H1 (cell line): Measurements from ENCODE around the gene CCNK. TPM values are rescaled to one million over a fixed set of nuclear protein-coding genes. Genes with fewer than 3 reads are reported as not detected.

Source experiments
- CTCF ChIA-PET: fragments of 300-600 bp; sonication (Branson Sonifier 250); formaldehyde crosslinking; loops from one replicate; lab custom pipeline; 2021; ENCODE audit not compliant: partially characterized antibody; lab: Charles Lee
- POLR2A ChIA-PET: fragments of 300-600 bp; sonication (Branson Sonifier 250); formaldehyde crosslinking; loops from one replicate; lab custom pipeline; 2021; ENCODE audit warnings: inconsistent platforms; ENCODE audit not compliant: partially characterized antibody; lab: Charles Lee
- DNase-seq, 2 experiments: peaks; one replicate each; pipeline versions ENCODE4 v3.0.0 to v3.0.0-alpha.2; 2010 to 2022; ENCODE audit warnings: low spot score in 2 of 2, low read depth in 1 of 2, mixed read lengths in 1 of 2
- FAIRE-seq: peaks from 2 replicates; lab custom pipeline; 2011; peaks lifted over from hg19 to GRCh38; lab: Jason Lieb, UNC
- H2AFZ ChIP-seq: 2 replicates; pipeline ENCODE4 v1.8.1; 2012; ENCODE audit warnings: low read length, inconsistent platforms
- H2AK5ac ChIP-seq: 2 replicates; pipeline ENCODE4 v1.6.1; 2013; ENCODE audit warnings: low read depth, low read length
- H2BK120ac ChIP-seq: replicated peaks from 2 replicates; pipeline ENCODE3; 2013; ENCODE audit warnings: low read depth, low read length, inconsistent platforms
- H2BK12ac ChIP-seq: 2 replicates; pipeline ENCODE4 v1.6.1; 2013; ENCODE audit warnings: low read depth, low read length
- H2BK15ac ChIP-seq: 2 replicates; pipeline ENCODE4 v1.6.1; 2013; ENCODE audit warnings: low read length
- H2BK20ac ChIP-seq: 2 replicates; pipeline ENCODE4 v1.6.1; 2013; ENCODE audit warnings: low read length
- H2BK5ac ChIP-seq: 2 replicates; pipeline ENCODE4 v1.6.1; 2013; ENCODE audit warnings: low read depth, low read length
- H3K14ac ChIP-seq: 2 replicates; pipeline ENCODE4 v1.6.1; 2013; ENCODE audit warnings: inconsistent platforms; ENCODE audit not compliant: insufficient read length
- H3K18ac ChIP-seq: 2 replicates; pipeline ENCODE4 v1.6.1; 2013; ENCODE audit warnings: low read length; ENCODE audit errors: extremely low read depth
- H3K23ac ChIP-seq: 2 replicates; pipeline ENCODE4 v1.6.1; 2013; ENCODE audit warnings: inconsistent platforms; ENCODE audit not compliant: insufficient read length
- H3K23me2 ChIP-seq: 2 replicates; pipeline ENCODE4 v1.6.1; 2013; ENCODE audit warnings: low read depth, low read length
- H3K27ac ChIP-seq: 2 replicates; pipeline ENCODE4 v1.6.1; 2011; ENCODE audit warnings: low read depth, low read length, inconsistent platforms
- H3K27me3 ChIP-seq, 4 experiments: replicated peaks in 1 of 4; 1 replicate in 1 of 4; 2 replicates in 3 of 4; pipeline versions ENCODE4 v1.6.1 to v1.8.1; 2011 to 2013; ENCODE audit warnings: low read length in 3 of 4, mild to moderate bottlenecking in 3 of 4, inconsistent platforms in 2 of 4, mixed read lengths in 2 of 4, moderate library complexity in 1 of 4; ENCODE audit not compliant: control insufficient read depth in 3 of 4, insufficient read depth in 3 of 4; ENCODE audit errors: extremely low read depth in 1 of 4
- H3K36me3 ChIP-seq, 4 experiments: 2 replicates each; pipeline versions ENCODE4 v1.6.1 to v1.8.1; 2011 to 2013; ENCODE audit warnings: mild to moderate bottlenecking in 4 of 4, low read length in 3 of 4, moderate library complexity in 2 of 4, control low read depth in 1 of 4, inconsistent platforms in 1 of 4; ENCODE audit not compliant: insufficient read depth in 4 of 4, control insufficient read depth in 2 of 4
- H3K4ac ChIP-seq: replicated peaks from 2 replicates; pipeline ENCODE3; 2013; ENCODE audit warnings: low read length, low read depth, mixed read lengths, inconsistent platforms; ENCODE audit not compliant: insufficient read length
- H3K4me1 ChIP-seq, 4 experiments: replicated peaks in 1 of 4; 1 replicate in 1 of 4; 2 replicates in 3 of 4; pipeline versions ENCODE4 v1.6.1 to v1.8.1; 2011 to 2013; ENCODE audit warnings: low read length in 3 of 4, inconsistent platforms in 2 of 4, mixed read lengths in 1 of 4; ENCODE audit not compliant: insufficient read depth in 4 of 4, control insufficient read depth in 3 of 4
- H3K4me2 ChIP-seq, 2 experiments: 2 replicates each; pipeline versions ENCODE4 v1.6.1 to v1.8.1; 2011 to 2013; ENCODE audit warnings: low read depth in 2 of 2, low read length in 2 of 2, control low read depth in 1 of 2, inconsistent platforms in 1 of 2, mild to moderate bottlenecking in 1 of 2; ENCODE audit not compliant: insufficient read depth in 1 of 2
- H3K4me3 ChIP-seq, 4 experiments: fragments of 200-600, 300-600 bp in 1 of 4; sonication (generic), shearing (Covaris generic), sonication (Bioruptor Twin) in 1 of 4; 2 replicates each; pipeline versions ENCODE4 v1.5.1 to v1.8.1; 2011 to 2016; ENCODE audit warnings: low read length in 4 of 4, low read depth in 3 of 4, control low read depth in 2 of 4, inconsistent platforms in 2 of 4, mild to moderate bottlenecking in 2 of 4, mixed read lengths in 1 of 4, moderate library complexity in 1 of 4; ENCODE audit not compliant: insufficient read depth in 2 of 4; ENCODE audit errors: extremely low read depth in 1 of 4
- H3K56ac ChIP-seq: replicated peaks from 2 replicates; pipeline ENCODE3; 2013; ENCODE audit warnings: low read depth, mild to moderate bottlenecking, mixed read lengths, low read length, inconsistent platforms; ENCODE audit not compliant: insufficient read length
- H3K79me1 ChIP-seq: 2 replicates; pipeline ENCODE4 v1.6.1; 2013; ENCODE audit warnings: low read depth, low read length, control low read depth
- H3K79me2 ChIP-seq, 2 experiments: 2 replicates each; pipeline versions ENCODE4 v1.6.1 to v1.8.1; 2012 to 2013; ENCODE audit warnings: low read length in 2 of 2, mild to moderate bottlenecking in 2 of 2, inconsistent platforms in 1 of 2; ENCODE audit not compliant: insufficient read depth in 2 of 2, control insufficient read depth in 1 of 2
- H3K9ac ChIP-seq, 4 experiments: replicated peaks in 1 of 4; 1 replicate in 1 of 4; 2 replicates in 3 of 4; pipeline versions ENCODE4 v1.6.1 to v1.8.1; 2011 to 2013; ENCODE audit warnings: low read depth in 3 of 4, low read length in 3 of 4, control low read depth in 2 of 4, mild to moderate bottlenecking in 2 of 4, moderate library complexity in 2 of 4, inconsistent platforms in 1 of 4; ENCODE audit errors: extremely low read depth in 1 of 4
- H3K9me3 ChIP-seq, 2 experiments: 2 replicates each; pipeline versions ENCODE4 v1.6.1 to v1.8.1; 2012 to 2013; ENCODE audit warnings: mild to moderate bottlenecking in 2 of 2, moderate library complexity in 2 of 2, control low read depth in 1 of 2, inconsistent platforms in 1 of 2, low read depth in 1 of 2, low read length in 1 of 2, mixed read lengths in 1 of 2; ENCODE audit not compliant: insufficient read depth in 2 of 2
- H4K20me1 ChIP-seq, 2 experiments: replicated peaks in 1 of 2; 2 replicates each; pipeline versions ENCODE3 to v1.8.1; 2011 to 2013; ENCODE audit warnings: inconsistent platforms in 2 of 2, low read length in 2 of 2, mild to moderate bottlenecking in 1 of 2; ENCODE audit not compliant: insufficient read depth in 2 of 2, control insufficient read depth in 1 of 2
- H4K5ac ChIP-seq: 2 replicates; pipeline ENCODE4 v1.6.1; 2013; ENCODE audit warnings: low read length, low read depth, mixed read lengths, inconsistent platforms; ENCODE audit not compliant: insufficient read length
- H4K8ac ChIP-seq: 2 replicates; pipeline ENCODE4 v1.8.0; 2013; ENCODE audit warnings: mild to moderate bottlenecking, moderate library complexity, low read length, inconsistent platforms; ENCODE audit not compliant: insufficient read depth; ENCODE audit errors: extremely low read depth
- H4K91ac ChIP-seq: replicated peaks from 2 replicates; pipeline ENCODE3; 2013; ENCODE audit warnings: low read length, mixed read lengths, inconsistent platforms; ENCODE audit not compliant: insufficient read length
- CHD1 ChIP-seq: IDR thresholded peaks from 2 replicates; pipeline ENCODE4 v1.6.1; 2012; ENCODE audit warnings: low read depth, low read length, improper control_type of control experiment
- CHD2 ChIP-seq: IDR thresholded peaks from 2 replicates; pipeline ENCODE4 v1.6.1; 2012; ENCODE audit warnings: low read length, improper control_type of control experiment
- CREB1 ChIP-seq: IDR thresholded peaks from 2 replicates; pipeline ENCODE4 v1.6.1; 2012; ENCODE audit warnings: inconsistent platforms
- FOSL1 ChIP-seq: IDR thresholded peaks from 2 replicates; pipeline ENCODE4 v1.6.1; 2011; ENCODE audit warnings: mild to moderate bottlenecking, low read depth, low read length, moderate library complexity; ENCODE audit not compliant: insufficient read depth
- JUN ChIP-seq: IDR thresholded peaks from 2 replicates; pipeline ENCODE4 v1.6.1; 2011; ENCODE audit warnings: low read depth, mild to moderate bottlenecking, improper control_type of control experiment, low read length
- POLR2A ChIP-seq, 2 experiments: IDR thresholded peaks; 1 replicate in 1 of 2; 2 replicates in 1 of 2; pipeline ENCODE4 v1.6.1; 2011; ENCODE audit warnings: low read depth in 2 of 2, low read length in 2 of 2, mild to moderate bottlenecking in 2 of 2; ENCODE audit errors: control extremely low read depth in 1 of 2
- RAD21 ChIP-seq, 2 experiments: IDR thresholded peaks in 1 of 2; conservative IDR thresholded peaks in 1 of 2; 2 replicates each; pipeline ENCODE4 v1.6.1; 2011; ENCODE audit warnings: low read depth in 2 of 2, low read length in 2 of 2, improper control_type of control experiment in 1 of 2, inconsistent platforms in 1 of 2, mild to moderate bottlenecking in 1 of 2, moderate library complexity in 1 of 2
- RXRA ChIP-seq: IDR thresholded peaks from 2 replicates; pipeline ENCODE4 v1.6.1; 2011; ENCODE audit warnings: low read depth, mild to moderate bottlenecking, low read length, moderate library complexity; ENCODE audit not compliant: insufficient read depth
- WGBS, 2 experiments: shearing (Covaris generic) in 1 of 2; methylation state at CpG; one replicate each; pipeline versions ENCODE4 v1.1.6 to v1.1.7; 2013 to 2015; ENCODE audit warnings: low lambda C conversion rate in 2 of 2, mixed read lengths in 2 of 2, inconsistent platforms in 1 of 2, low coverage in 1 of 2, missing lambda C conversion rate in 1 of 2; ENCODE audit not compliant: insufficient replicate concordance in 2 of 2, insufficient coverage in 1 of 2, insufficient read length in 1 of 2; ENCODE audit errors: extremely low coverage in 1 of 2, missing lambda C conversion rate in 1 of 2; 5-methylcytosine and 5-hydroxymethylcytosine counted together
- long read RNA-seq, 2 experiments: library from RNA in 1 of 2; library from capped mRNA in 1 of 2; stranded (forward); transcript quantifications; one replicate each; pipeline ENCODE4 v2.0.0, GENCODE V29; 2021; ENCODE audit warnings: inconsistent platforms in 1 of 2
- polyA minus RNA-seq, 3 experiments: library from RNA; depleted of rRNA, polyadenylated mRNA; stranded (reverse); fragments of >200 nt; gene quantifications; 1 replicate in 2 of 3; 2 replicates in 1 of 3; pipeline ENCODE4 v1.2.3, GENCODE V29; 2011
- polyA plus RNA-seq, 7 experiments: library from polyadenylated mRNA; depleted of rRNA in 3 of 7; stranded (reverse) in 5 of 7; unstranded in 2 of 7; fragments of >200 nt in 5 of 7; fragments of 200-250 nt in 2 of 7; gene quantifications; 1 replicate in 5 of 7; 2 replicates in 1 of 7; 4 replicates in 1 of 7; pipeline versions ENCODE4 v1.2.1 to v1.2.3, GENCODE V29; 2011 to 2013; ENCODE audit warnings: missing spikeins in 2 of 7, mixed read lengths in 2 of 7
- total RNA-seq: library from RNA; stranded (reverse); fragmentation: NEBNext Ultra II Directional; extraction: Animal tissue kit (Norgen Biotek cat#: 25700); gene quantifications from 2 replicates; pipeline ENCODE4 v1.2.1, GENCODE V29; 2021

CCNK gene
- total RNA-seq (81.9 and 82.7 TPM in 2 replicates), polyA plus RNA-seq (2011; rRNA removed) (10.7 and 14.7 TPM in 2 replicates), polyA minus RNA-seq (2011; rRNA and poly(A)+ RNA removed) (17.0 and 27.3 TPM in 2 replicates)
- 12.5 TPM for polyA plus RNA-seq (2011; cell fraction: cytosol; rRNA removed)
- 15.2 TPM for polyA plus RNA-seq (2011; cell fraction: nucleus; rRNA removed)
- polyA plus RNA-seq (2012, experiment 1 of 2), result 52.2 to 103 TPM (median 60.4 TPM) in 4 replicates
- polyA plus RNA-seq (2012, experiment 2 of 2), result 62.7 TPM
- polyA plus RNA-seq (2013, experiment 1 of 2), result 53.6 TPM
- polyA plus RNA-seq (2013, experiment 2 of 2), result 57.8 TPM
- 37.3 TPM for polyA minus RNA-seq (2011; cell fraction: cytosol; rRNA and poly(A)+ RNA removed)
- polyA minus RNA-seq (2011; cell fraction: nucleus; rRNA and poly(A)+ RNA removed), result 21.9 TPM
- long read RNA-seq, experiment 1, transcript CCNK-201 (11 exons, 3,524 nt), result major isoform, 17 of 94 reads
- long read RNA-seq, experiment 1, partial matches to known transcripts, result 65 of 94 reads
- long read RNA-seq, experiment 1, other reads (novel, unspliced or antisense), result 12 of 94 reads
- long read RNA-seq, experiment 2, partial matches to known transcripts, result 2 of 4 reads
- long read RNA-seq, experiment 2, other reads (novel, unspliced or antisense), result 2 of 4 reads

DNA sequence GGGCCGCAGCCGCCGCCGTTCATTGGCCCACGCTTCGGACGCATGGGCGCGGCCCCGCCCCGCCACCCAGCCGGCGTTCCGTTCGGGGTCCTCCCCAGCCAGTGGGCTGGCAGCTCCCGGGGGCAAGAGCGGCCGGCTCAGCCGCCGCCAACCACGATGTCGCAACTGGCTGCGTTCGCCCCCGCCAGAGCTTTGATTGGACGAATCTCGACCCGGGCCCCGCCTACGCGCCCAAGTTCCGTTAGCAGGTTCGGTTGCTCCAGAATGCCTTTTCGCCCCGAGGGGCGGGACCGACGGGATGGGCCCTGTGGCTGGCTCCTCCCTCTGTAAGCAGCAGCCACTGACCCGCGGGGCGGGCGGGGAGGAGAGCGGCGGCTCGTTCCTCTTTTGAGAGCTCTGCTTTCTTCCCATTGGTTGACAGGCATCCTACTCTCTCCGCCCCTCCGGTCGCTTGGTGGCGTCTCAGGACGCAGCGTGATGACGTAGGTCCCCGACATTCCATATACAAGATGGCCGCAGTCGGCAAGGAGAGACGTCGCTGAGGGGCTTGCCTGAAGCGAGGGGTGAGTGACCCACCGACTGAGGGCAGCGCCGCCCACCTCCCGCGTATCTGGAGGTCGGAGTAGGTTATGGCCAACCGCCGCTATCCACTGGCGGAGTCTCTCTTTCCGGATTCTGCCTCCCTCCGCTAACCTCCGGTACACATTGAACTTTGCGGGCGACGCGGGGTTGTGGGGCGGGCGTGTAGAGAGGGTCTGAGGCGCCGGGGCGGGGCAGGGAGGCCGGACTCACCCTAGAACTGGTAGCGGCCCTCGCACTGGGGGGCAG is at the start of gene CCNK:
Gene CCNK (plus strand): TSS at position 493 of the 828 bp plus-strand sequence. CDS start 11,269 bp downstream, outside the sequence.
- WGBS, 2 experiments, result 2% methylated on average over 48 of the region's 82 CpGs; no CpG with 5 or more reads in 1 of the 2 experiments
- FAIRE-seq, result no peak
- peaks cover 24 to 83% of the 10 kb centered on the region in 2 experiments for H3K79me2 ChIP-seq
- TF ChIP-seq JUN (no peak), CHD2 (no peak; the same call in none of the 2 replicates), RXRA (no peak), RAD21 (IDR thresholded peaks at IDR 0.05 in 1 of 2, conservative IDR thresholded peaks at IDR 0.05 in 1 of 2; ENCODE audit: low read depth in 2 of 2, low read length in 2 of 2) (no peak), CREB1 (peak; percentile 99), CHD1 (no peak), FOSL1 (no peak), POLR2A (IDR thresholded peaks at IDR 0.05; ENCODE audit: control extremely low read depth in 1 of 2, low read depth in 2 of 2, low read length in 2 of 2) (peak; percentile 78 to 92)

More for the DNA sequence above, at the start of gene CCNK:
- Histone ChIP-seq H3K56ac (peak within 1 kb of the TSS; percentile 62), H3K36me3 (no peaks in the 10 kb centered on the region), H3K14ac (no peak within 1 kb of the TSS), H2BK120ac (no peak within 1 kb of the TSS), H2BK20ac (no peak within 1 kb of the TSS), H3K9me3 (no peaks in the 10 kb centered on the region), H3K27ac (peak within 1 kb of the TSS; percentile 91; the same call in 1 of the 2 replicates), H3K4ac (no peak within 1 kb of the TSS), H3K4me1 (peaks cover 0 to 6% (median 3%) of the 10 kb centered on the region in 4 experiments; a peak in 5 of 7 replicates), H3K4me2 (peak within 1 kb of the TSS; percentile 79 to 85), H3K4me3 (peak within 1 kb of the TSS; percentile 83 to 95 (median 92)), H3K23me2 (peaks cover 4% of the 10 kb centered on the region), H3K23ac (no peak within 1 kb of the TSS), H4K5ac (peak within 1 kb of the TSS; percentile 63), H4K91ac (no peak within 1 kb of the TSS), H2BK5ac (peak within 1 kb of the TSS; percentile 85), H4K20me1 (peaks cover 6 to 14% of the 10 kb centered on the region in 2 experiments), H4K8ac (peak within 1 kb of the TSS; percentile 98), H3K9ac (peak within 1 kb of the TSS; percentile 87 to 92 (median 90)), H3K18ac (peak within 1 kb of the TSS; percentile 84; the same call in 1 of the 2 replicates), H2BK12ac (no peak within 1 kb of the TSS), H2AFZ (no peak within 1 kb of the TSS), H3K27me3 (no peaks in the 10 kb centered on the region), H3K79me1 (peaks cover 4% of the 10 kb centered on the region; the same call in 1 of the 2 replicates), H2BK15ac (no peak within 1 kb of the TSS), H2AK5ac (no peak within 1 kb of the TSS)
- CTCF ChIA-PET, result interaction anchor here (0.6 to 0.7 kb wide), 3 partner anchors 40 to 418 kb away, joined by 3 to 4 read pairs (median 3); no protein-coding TSS in a partner anchor
- POLR2A ChIA-PET, result interaction anchor here (0.6 to 1.5 kb wide), 12 partner anchors 10 to 121 kb away, joined by 3 to 7 read pairs (median 4); no protein-coding TSS in a partner anchor
- DNase-seq, result peak; percentile 98 to 99
